GM12878 (cell line): ENCODE measurements around the gene CYP3A7. TPM values are rescaled to one million over a fixed set of nuclear protein-coding genes. Genes with fewer than 3 reads are reported as not detected.
"Not testable (repeated sequence)": the region's sequence is repeated elsewhere in the genome, so short reads cannot be mapped to it uniquely, and the experiment has no call there.

ENCODE experiments used
- ATAC-seq: fragments of 200-7000 bp; cut with Tn5 transposase; 3 replicates; pipeline ENCODE4 v1.9.1; 2020; ENCODE audit warnings: mild to moderate bottlenecking, moderate library complexity
- BruUV-seq: library from RNA; stranded (reverse); fragments of 400-500 nt; replicated peaks from 2 replicates; lab custom pipeline; 2021; lab: Mats Ljungman, UMichigan
- CTCF ChIA-PET: fragments of 300-600 bp; sonication (Branson Sonifier 250); formaldehyde crosslinking; extraction: SDS; loops from one replicate; lab custom pipeline; 2021; ENCODE audit warnings: inconsistent platforms; lab: Yijun Ruan, JAX
- POLR2A ChIA-PET: fragments of 350-600 bp; formaldehyde crosslinking; extraction: SDS; loops from one replicate; lab custom pipeline; 2021; ENCODE audit warnings: inconsistent platforms; lab: Charles Lee
- RAD21 ChIA-PET: fragments of 300-600 bp; sonication (Branson Sonifier 250); formaldehyde crosslinking; loops from one replicate; lab custom pipeline; 2023; ENCODE audit warnings: antibody characterized with exemption; ENCODE audit not compliant: unreplicated experiment; lab: Charles Lee
- SMC1A ChIA-PET: fragments of 300-600 bp; sonication (Branson Sonifier 250); formaldehyde crosslinking; loops from one replicate; lab custom pipeline; 2023; ENCODE audit not compliant: unreplicated experiment, uncharacterized antibody; lab: Charles Lee
- DNase-seq: peaks from one replicate; pipeline ENCODE4 v3.0.0-alpha.2; 2011; ENCODE audit warnings: low read depth, low spot score
- FAIRE-seq: peaks from 3 replicates; lab custom pipeline; 2011; peaks lifted over from hg19 to GRCh38; lab: Jason Lieb, UNC
- H2AFZ ChIP-seq: 2 replicates; pipeline ENCODE4 v1.6.0; 2011; ENCODE audit warnings: low read depth, low read length, control low read depth; ENCODE audit not compliant: control insufficient read depth
- H3K27ac ChIP-seq: 2 replicates; pipeline ENCODE4 v1.5.1; 2011; ENCODE audit warnings: control low read depth; ENCODE audit not compliant: control insufficient read depth, insufficient read depth
- H3K27me3 ChIP-seq, 2 experiments: replicated peaks in 1 of 2; 2 replicates each; pipeline versions ENCODE4 v1.6.0 to v1.6.1; 2011; ENCODE audit warnings: low read length in 1 of 2; ENCODE audit not compliant: control insufficient read depth in 2 of 2, insufficient read depth in 2 of 2
- H3K36me3 ChIP-seq, 2 experiments: 2 replicates each; pipeline ENCODE4 v1.5.1; 2011; ENCODE audit warnings: low read length in 1 of 2; ENCODE audit not compliant: control insufficient read depth in 2 of 2, insufficient read depth in 2 of 2
- H3K4me1 ChIP-seq: 2 replicates; pipeline ENCODE4 v1.6.1; 2011; ENCODE audit warnings: mild to moderate bottlenecking, low read length, moderate library complexity, mixed read lengths; ENCODE audit not compliant: control insufficient read depth, insufficient read depth
- H3K4me2 ChIP-seq: 2 replicates; pipeline ENCODE4 v1.6.0; 2011; ENCODE audit warnings: control low read depth; ENCODE audit not compliant: control insufficient read depth, insufficient read depth
- H3K4me3 ChIP-seq: fragments of 200-600 bp; sonication (generic); 2 replicates; pipeline ENCODE4 v1.5.1; 2016
- H3K79me2 ChIP-seq: 2 replicates; pipeline ENCODE4 v1.6.0; 2011; ENCODE audit warnings: low read length; ENCODE audit not compliant: control insufficient read depth, insufficient read depth
- H3K9ac ChIP-seq: 2 replicates; pipeline ENCODE4 v1.8.0; 2011; ENCODE audit warnings: low read length, control low read depth, mixed read lengths; ENCODE audit not compliant: control insufficient read depth, insufficient read depth
- H3K9me3 ChIP-seq: replicated peaks from 3 replicates; pipeline ENCODE4 v1.5.1; 2011; ENCODE audit warnings: mild to moderate bottlenecking, low read length; ENCODE audit not compliant: control insufficient read depth, insufficient read depth
- H4K20me1 ChIP-seq: 2 replicates; pipeline ENCODE4 v1.6.0; 2011; ENCODE audit not compliant: control insufficient read depth, insufficient read depth
- BRCA1 ChIP-seq: IDR thresholded peaks from 2 replicates; pipeline ENCODE4 v1.6.1; 2011; ENCODE audit warnings: low read depth, low read length, improper control_type of control experiment
- EP300 ChIP-seq, 2 experiments: fragments of 150-350 bp in 1 of 2; IDR thresholded peaks; 2 replicates each; pipeline ENCODE4 v1.6.1; 2011 to 2012; ENCODE audit warnings: low read depth in 2 of 2, low read length in 2 of 2, borderline replicate concordance in 1 of 2, improper control_type of control experiment in 1 of 2, inconsistent platforms in 1 of 2; ENCODE audit not compliant: control insufficient read depth in 1 of 2
- NFYA ChIP-seq: IDR thresholded peaks from 2 replicates; pipeline ENCODE4 v1.6.1; 2011; ENCODE audit warnings: low read depth, mild to moderate bottlenecking, low read length, improper control_type of control experiment, borderline replicate concordance
- PBX3 ChIP-seq: IDR thresholded peaks from 2 replicates; pipeline ENCODE4 v1.6.1; 2011; ENCODE audit warnings: mild to moderate bottlenecking, low read depth, low read length, moderate library complexity; ENCODE audit not compliant: insufficient replicate concordance
- PML ChIP-seq: IDR thresholded peaks from 2 replicates; pipeline ENCODE4 v1.6.1; 2012; ENCODE audit warnings: low read length, inconsistent platforms
- SREBF2 ChIP-seq: IDR thresholded peaks from 2 replicates; pipeline ENCODE4 v1.6.1; 2012; ENCODE audit warnings: mild to moderate bottlenecking, low read length
- SRF ChIP-seq, 2 experiments: IDR thresholded peaks; 2 replicates each; pipeline ENCODE4 v1.6.1; 2011; ENCODE audit warnings: low read depth in 2 of 2, low read length in 2 of 2, mild to moderate bottlenecking in 1 of 2, moderate library complexity in 1 of 2
- whole genome bisulfite sequencing: methylation state at CpG from one replicate; pipeline ENCODE4 v1.1.6; 2016; ENCODE audit warnings: low lambda C conversion rate; ENCODE audit not compliant: insufficient replicate concordance, insufficient coverage; ENCODE audit errors: missing lambda C conversion rate; 5-methylcytosine and 5-hydroxymethylcytosine counted together
- in situ Hi-C: fragments of 300-500 bp; cut with MboI; formaldehyde crosslinking; loops from 9 replicates; pipeline ENCODE4 v1.14.3; 2018; ENCODE audit warnings: mixed read lengths
- intact Hi-C: fragments of 100-400 bp; cut with micrococcal nuclease; formaldehyde crosslinking; loops from one replicate; pipeline ENCODE4 v1.14.2; 2022; ENCODE audit not compliant: unreplicated experiment
- polyA plus RNA-seq, 11 experiments: library from polyadenylated mRNA; depleted of rRNA in 4 of 11; unstranded in 6 of 11; stranded (reverse) in 5 of 11; fragments of >200 nt; fragmentation: Nextera tagmentation in 4 of 11; fragmentation: Illumina TruSeq in 1 of 11; extraction: Ambion mirVana in 4 of 11; extraction: Trizol in 1 of 11; gene quantifications; 1 replicate in 1 of 11; 2 replicates in 10 of 11; pipeline versions ENCODE4 v1.2.1 to v1.2.3, GENCODE V29; 2011 to 2016; ENCODE audit warnings: inconsistent platforms in 2 of 11, missing spikeins in 2 of 11, low read depth in 1 of 11
- total RNA-seq, 4 experiments: library from RNA; depleted of rRNA in 3 of 4; stranded (reverse); fragments of >200 nt in 3 of 4; fragmentation: Illumina TruSeq in 1 of 4; extraction: Trizol in 1 of 4; gene quantifications; 2 replicates each; pipeline versions ENCODE4 v1.2.1 to v1.2.3, GENCODE V29; 2013 to 2021

The CYP3A7 gene
- total and polyA plus RNA-seq, 10 of the 15 experiments (the other 5 are each of a cell fraction or from before 2014, with no cell fraction given): 0.05 to 0.11 (median 0.06) TPM; not detected in 7

GRCh38 chr7:99693100-99693426, 41.9 kb downstream of the CYP3A7 start:
- 6% methylated on average over 5 of the region's 5 CpGs for WGBS
- in situ Hi-C loops (no loop called here), intact Hi-C loops (no loop called here)
- no peaks in the 10 kb centered on the region for H3K4me1 ChIP-seq
- H3K9ac ChIP-seq: no peak overlapping the region
- H3K9me3 ChIP-seq: no peaks in the 10 kb centered on the region
- ATAC-seq (no peak), FAIRE-seq (no peak), DNase-seq (no peak)
- ChIA-PET RAD21 (no interaction called here), POLR2A (interaction anchor here (0.9 kb wide), 1 partner anchor 18 kb away, joined by 5 read pairs; no protein-coding TSS in a partner anchor), CTCF (no interaction called here), SMC1A (no interaction called here)
- no peaks in the 10 kb centered on the region for H3K79me2 ChIP-seq
- no peak overlapping the region for H3K4me2 ChIP-seq
- no TSS peak for BruUV-seq
- no peaks in the 10 kb centered on the region for H3K36me3 ChIP-seq
- no peaks in the 10 kb centered on the region for H4K20me1 ChIP-seq
- no peak overlapping the region for H3K4me3 ChIP-seq
- no peak overlapping the region for H2AFZ ChIP-seq
- H3K27me3 ChIP-seq: no peaks in the 10 kb centered on the region; a peak in 1 of 4 replicates
- no peak overlapping the region for H3K27ac ChIP-seq
- TF ChIP-seq EP300 (IDR thresholded peaks at IDR 0.05; ENCODE audit: borderline replicate concordance in 1 of 2, control insufficient read depth in 1 of 2, low read depth in 2 of 2, low read length in 2 of 2) (no peak), PML (no peak), SREBF2 (no peak), NFYA (no peak), BRCA1 (no peak), PBX3 (no peak), SRF (IDR thresholded peaks at IDR 0.05; ENCODE audit: low read depth in 2 of 2, low read length in 2 of 2) (no peak)

- 43% methylated on average over 6 of the region's 6 CpGs for WGBS
- POLR2A ChIA-PET: interaction anchor here (0.9 kb wide), 1 partner anchor 17 kb away, joined by 5 read pairs; no protein-coding TSS in a partner anchor
- H3K27ac ChIP-seq, in situ Hi-C loops, H3K4me2 ChIP-seq, RAD21 ChIA-PET, H3K4me3 ChIP-seq, DNase-seq, SMC1A ChIA-PET, H3K4me1 ChIP-seq, H3K9me3 ChIP-seq, H3K36me3 ChIP-seq, H4K20me1 ChIP-seq, FAIRE-seq, ATAC-seq, H3K9ac ChIP-seq, CTCF ChIA-PET, H3K27me3 ChIP-seq, BruUV-seq, H2AFZ ChIP-seq, H3K79me2 ChIP-seq, intact Hi-C loops: not testable (repeated sequence)
Measured at GRCh38 chr7:99692563-99692962, 42.4 kb downstream of the CYP3A7 start.

- H3K9me3 ChIP-seq, RAD21 ChIA-PET, DNase-seq, ATAC-seq, H3K9ac ChIP-seq, SMC1A ChIA-PET, H3K4me3 ChIP-seq, H3K4me1 ChIP-seq, H3K79me2 ChIP-seq, H2AFZ ChIP-seq, intact Hi-C loops, in situ Hi-C loops, H4K20me1 ChIP-seq, H3K36me3 ChIP-seq, POLR2A ChIA-PET, H3K4me2 ChIP-seq, H3K27me3 ChIP-seq, BruUV-seq, H3K27ac ChIP-seq, CTCF ChIA-PET, FAIRE-seq: not testable (repeated sequence)
- 0% methylated on average over 1 of the region's 1 CpG for WGBS
Measured at GRCh38 chr7:99691658-99692057, 43.3 kb downstream of the CYP3A7 start.
